Karpas-422 (cell line): Measurements from ENCODE around the gene SLC16A8. TPM values are rescaled to one million over a fixed set of nuclear protein-coding genes. Genes with fewer than 3 reads are reported as not detected.

Source experiments
- DNase-seq: peaks from one replicate; pipeline ENCODE4 v3.0.0-alpha.2; 2015
- H2AFZ ChIP-seq: fragments of 200-600 bp; sonication (generic); 2 replicates; pipeline ENCODE4 v1.6.1; 2014; ENCODE audit warnings: antibody characterized with exemption, low read length, mixed read lengths
- H3K27ac ChIP-seq: fragments of 200-600 bp; sonication (generic); 2 replicates; pipeline ENCODE4 v1.5.1; 2014; ENCODE audit warnings: mild to moderate bottlenecking, low read length, moderate library complexity
- H3K27me3 ChIP-seq: fragments of 200-600 bp; sonication (generic); 2 replicates; pipeline ENCODE4 v1.6.1; 2014; ENCODE audit warnings: low read length, mixed read lengths
- H3K36me3 ChIP-seq: fragments of 200-600 bp; sonication (generic); 2 replicates; pipeline ENCODE4 v1.6.1; 2014; ENCODE audit warnings: low read length, mixed read lengths; ENCODE audit not compliant: insufficient read depth
- H3K4me1 ChIP-seq: fragments of 200-600 bp; sonication (generic); 2 replicates; pipeline ENCODE4 v1.6.1; 2014; ENCODE audit warnings: mild to moderate bottlenecking, low read length, mixed read lengths
- H3K4me2 ChIP-seq: fragments of 200-600 bp; sonication (generic); 2 replicates; pipeline ENCODE4 v1.6.1; 2014; ENCODE audit warnings: low read length, low read depth, mild to moderate bottlenecking; ENCODE audit not compliant: poor library complexity, severe bottlenecking
- H3K4me3 ChIP-seq: fragments of 200-600 bp; sonication (generic); 2 replicates; pipeline ENCODE4 v1.5.1; 2014; ENCODE audit warnings: mild to moderate bottlenecking, antibody characterized with exemption, low read length, mixed read lengths
- H3K79me2 ChIP-seq: fragments of 200-600 bp; sonication (generic); 2 replicates; pipeline ENCODE4 v1.6.1; 2014; ENCODE audit warnings: mild to moderate bottlenecking, low read length, mixed read lengths
- H3K9ac ChIP-seq: fragments of 200-600 bp; sonication (generic); 2 replicates; pipeline ENCODE4 v1.6.0; 2014; ENCODE audit warnings: low read length
- H3K9me2 ChIP-seq: fragments of 200-600 bp; sonication (generic), shearing (Covaris generic); replicated peaks from 2 replicates; pipeline ENCODE4 v1.6.0; 2014; ENCODE audit warnings: mild to moderate bottlenecking, low read length, moderate library complexity; ENCODE audit not compliant: insufficient read depth
- H3K9me3 ChIP-seq: fragments of 300-700, 200-600 bp; sonication (generic); 2 replicates; pipeline ENCODE4 v1.6.1; 2014; ENCODE audit warnings: low read length, mixed read lengths
- H4K20me1 ChIP-seq: fragments of 200-600 bp; sonication (generic); 2 replicates; pipeline ENCODE4 v1.6.1; 2014; ENCODE audit warnings: mild to moderate bottlenecking, antibody characterized with exemption, low read length, low read depth; ENCODE audit not compliant: insufficient read depth
- total RNA-seq: library from RNA; depleted of rRNA; stranded (reverse); fragments of >200 nt; shearing (Covaris generic); gene quantifications from 2 replicates; pipeline ENCODE4 v1.2.3, GENCODE V29; 2014; ENCODE audit warnings: low replicate concordance

Gene SLC16A8
- total RNA-seq, 1 experiment from 2014 or later = not detected

DNA sequence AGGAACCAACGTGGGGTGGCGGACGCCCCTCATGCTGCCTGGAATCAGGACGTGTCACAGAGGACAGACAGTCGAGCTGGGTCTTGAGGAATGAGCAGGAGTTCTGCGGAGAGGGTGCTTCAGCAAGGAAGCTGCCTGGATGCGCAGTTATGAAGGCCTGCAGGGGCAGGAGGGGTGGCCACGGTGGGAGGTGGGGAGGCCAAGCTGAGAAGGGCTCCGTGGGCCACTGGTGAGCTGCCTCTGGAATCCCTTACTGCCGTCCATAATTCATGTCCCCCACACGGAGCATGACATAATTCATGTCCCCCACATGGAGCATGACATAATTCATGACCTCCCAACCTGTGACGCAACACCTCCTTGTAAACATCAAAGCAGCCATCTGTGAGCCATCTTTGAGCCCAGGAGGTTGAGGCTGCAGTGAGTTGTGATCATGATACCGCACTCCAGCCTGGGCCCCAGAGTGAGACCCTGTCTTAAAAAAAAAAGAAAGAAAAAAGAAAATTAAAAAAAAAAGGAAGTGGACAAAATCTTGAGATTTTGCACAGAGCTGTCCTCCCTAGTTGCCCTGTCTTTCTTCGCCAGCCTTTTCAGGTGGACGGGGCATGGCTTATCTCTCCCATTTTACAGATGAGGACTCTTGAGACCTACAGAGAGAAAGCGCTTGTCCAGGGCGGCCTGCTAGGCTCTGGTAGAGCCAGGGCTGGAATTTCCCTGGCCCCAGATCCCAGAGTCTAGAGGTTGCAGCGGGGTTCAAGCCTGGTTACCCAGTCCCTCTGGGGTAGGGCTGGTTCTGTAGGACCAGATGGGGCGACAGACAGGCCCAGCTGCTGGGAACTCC, 51.1 kb downstream of the SLC16A8 start:
- Histone ChIP-seq H3K4me3 (no peak overlapping the region), H3K4me2 (peak overlapping the region; percentile 67), H3K36me3 (no peaks in the 10 kb centered on the region), H3K27ac (no peak overlapping the region), H3K79me2 (no peaks in the 10 kb centered on the region), H3K9me2 (no peaks in the 10 kb centered on the region), H2AFZ (no peak overlapping the region), H3K9ac (no peak overlapping the region), H3K27me3 (no peaks in the 10 kb centered on the region), H3K4me1 (peaks cover 37% of the 10 kb centered on the region), H4K20me1 (no peaks in the 10 kb centered on the region), H3K9me3 (no peaks in the 10 kb centered on the region)
- no peak for DNase-seq

DNA sequence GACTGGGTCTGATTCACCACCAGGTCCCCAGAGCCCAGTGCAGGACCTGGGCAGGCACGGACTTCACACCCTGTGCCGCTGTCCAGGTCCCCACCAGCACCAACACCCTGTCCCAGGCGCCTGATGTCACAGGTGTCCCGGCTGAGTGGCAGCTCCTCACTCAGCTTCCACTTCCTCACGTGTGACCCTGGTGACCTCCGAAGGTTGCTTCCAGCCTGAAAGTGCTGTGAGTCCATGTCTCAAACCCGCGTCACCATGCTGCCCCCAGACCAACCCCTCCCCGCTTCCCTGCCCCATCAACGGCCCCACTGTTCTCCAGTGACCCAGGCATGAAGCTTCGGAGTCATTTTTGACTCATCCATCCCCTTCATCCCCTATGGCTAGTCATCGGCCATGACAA, 52.5 kb downstream of the SLC16A8 start:
- Histone ChIP-seq H3K9ac (no peak overlapping the region), H3K4me2 (no peak overlapping the region), H3K27me3 (no peaks in the 10 kb centered on the region), H3K79me2 (no peaks in the 10 kb centered on the region), H3K9me3 (no peaks in the 10 kb centered on the region), H3K27ac (no peak overlapping the region), H3K4me3 (no peak overlapping the region), H3K36me3 (no peaks in the 10 kb centered on the region), H3K9me2 (no peaks in the 10 kb centered on the region), H4K20me1 (no peaks in the 10 kb centered on the region), H2AFZ (no peak overlapping the region), H3K4me1 (peaks cover 46% of the 10 kb centered on the region)
- no peak for DNase-seq

DNA sequence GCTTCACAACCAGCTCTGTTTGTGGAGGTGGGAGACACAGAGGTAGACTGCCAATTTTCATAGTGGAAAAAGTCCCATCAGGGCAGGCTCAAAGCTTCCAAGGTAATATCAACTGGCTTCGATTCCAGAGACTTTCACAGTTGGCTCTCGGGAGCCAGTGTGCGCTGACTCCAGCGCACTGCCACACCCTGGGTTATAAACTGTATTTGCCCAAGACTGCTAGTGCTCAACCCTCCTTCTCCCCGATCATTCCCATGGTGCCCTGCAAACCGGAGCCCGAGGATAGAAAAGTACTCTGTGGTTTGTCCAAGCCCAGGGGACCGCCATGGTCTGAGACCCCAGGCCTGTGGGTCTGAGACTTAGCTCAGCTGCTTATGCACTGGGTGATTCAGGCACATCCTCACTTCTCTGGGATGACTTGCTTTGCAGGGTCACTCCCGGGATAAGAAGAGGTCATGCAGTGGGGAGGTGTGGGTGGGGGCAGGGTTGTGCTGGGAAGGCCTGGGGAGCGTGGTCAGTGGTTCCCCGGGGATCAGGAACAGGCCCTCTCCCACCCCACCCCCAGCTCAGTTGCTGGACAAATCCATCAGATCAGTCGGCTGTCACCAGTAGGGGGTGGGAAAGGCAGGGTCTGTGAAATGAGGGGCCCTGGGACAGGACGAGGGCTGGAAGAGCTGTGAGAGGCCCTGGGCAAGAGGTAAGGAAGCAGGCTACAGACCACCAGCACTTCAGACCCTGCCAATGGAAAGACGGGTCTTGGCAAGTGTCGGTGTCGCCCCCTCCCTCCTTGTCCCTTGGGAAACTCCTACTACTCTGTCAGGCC, 53.5 kb downstream of the SLC16A8 start:
- Histone ChIP-seq H4K20me1 (no peaks in the 10 kb centered on the region), H3K4me1 (peaks cover 45% of the 10 kb centered on the region), H3K4me3 (no peak overlapping the region), H2AFZ (no peak overlapping the region), H3K9me3 (no peaks in the 10 kb centered on the region), H3K27me3 (no peaks in the 10 kb centered on the region), H3K27ac (no peak overlapping the region), H3K9ac (no peak overlapping the region), H3K36me3 (no peaks in the 10 kb centered on the region), H3K79me2 (no peaks in the 10 kb centered on the region), H3K9me2 (no peaks in the 10 kb centered on the region), H3K4me2 (no peak overlapping the region)
- no peak for DNase-seq

GRCh38 chr22:38029901-38030300, 54.1 kb downstream of the SLC16A8 start:
- Histone ChIP-seq H3K4me2 (no peak overlapping the region), H2AFZ (no peak overlapping the region), H3K36me3 (no peaks in the 10 kb centered on the region), H3K27me3 (no peaks in the 10 kb centered on the region), H4K20me1 (no peaks in the 10 kb centered on the region), H3K9me3 (no peaks in the 10 kb centered on the region), H3K9ac (no peak overlapping the region), H3K79me2 (no peaks in the 10 kb centered on the region), H3K4me3 (no peak overlapping the region), H3K4me1 (peaks cover 39% of the 10 kb centered on the region), H3K27ac (no peak overlapping the region), H3K9me2 (no peaks in the 10 kb centered on the region)
- DNase-seq = no peak

DNA sequence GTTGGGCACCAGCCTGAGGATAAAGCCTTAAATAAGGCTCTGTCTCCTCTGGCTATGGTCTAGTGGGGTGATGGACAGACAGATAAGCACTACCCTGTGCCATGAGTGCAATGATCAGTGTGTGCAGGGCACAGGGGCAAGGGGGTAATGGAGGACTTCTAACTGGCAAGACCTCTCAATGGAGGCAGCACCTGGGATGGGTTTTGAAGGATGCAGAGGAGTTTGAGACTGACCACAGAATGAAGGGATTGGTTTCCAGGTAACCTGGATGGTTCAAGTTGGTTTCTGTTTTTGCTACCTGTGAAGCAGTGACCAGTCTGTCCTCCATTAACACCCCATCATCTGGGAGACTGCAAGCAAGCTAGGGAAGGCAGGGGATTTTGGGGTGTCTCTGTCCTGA, 54.6 kb downstream of the SLC16A8 start:
- H3K4me2 ChIP-seq = no peak overlapping the region
- no peaks in the 10 kb centered on the region for H3K27me3 ChIP-seq
- peaks cover 34% of the 10 kb centered on the region for H3K4me1 ChIP-seq
- no peak overlapping the region for H3K9ac ChIP-seq
- H3K27ac ChIP-seq = no peak overlapping the region
- no peaks in the 10 kb centered on the region for H3K9me2 ChIP-seq
- no peaks in the 10 kb centered on the region for H3K79me2 ChIP-seq
- H3K9me3 ChIP-seq = no peaks in the 10 kb centered on the region
- DNase-seq = no peak
- no peak overlapping the region for H2AFZ ChIP-seq
- H4K20me1 ChIP-seq = no peaks in the 10 kb centered on the region
- H3K36me3 ChIP-seq = no peaks in the 10 kb centered on the region
- H3K4me3 ChIP-seq = no peak overlapping the region

- no peaks in the 10 kb centered on the region for H3K27me3 ChIP-seq
- no peak overlapping the region for H3K4me2 ChIP-seq
- H3K9me2 ChIP-seq = no peaks in the 10 kb centered on the region
- no peaks in the 10 kb centered on the region for H4K20me1 ChIP-seq
- no peaks in the 10 kb centered on the region for H3K79me2 ChIP-seq
- no peak overlapping the region for H3K27ac ChIP-seq
- no peak overlapping the region for H3K4me3 ChIP-seq
- H3K9me3 ChIP-seq = no peaks in the 10 kb centered on the region
- no peak overlapping the region for H3K9ac ChIP-seq
- peaks cover 25% of the 10 kb centered on the region for H3K4me1 ChIP-seq
- H3K36me3 ChIP-seq = no peaks in the 10 kb centered on the region
- DNase-seq = no peak
- no peak overlapping the region for H2AFZ ChIP-seq
These were observed 55.4 kb downstream of the SLC16A8 start for GRCh38 chr22:38028344-38029130.
